HUES64 (cell line): Measurements from ENCODE around the gene HDAC6.

Experiments used
- H3K27ac ChIP-seq: 2 replicates; pipeline ENCODE4 v1.7.0; 2013; ENCODE audit warnings: low read depth, low read length, inconsistent platforms
- H3K27me3 ChIP-seq: 2 replicates; pipeline ENCODE4 v1.6.1; 2013; ENCODE audit warnings: mild to moderate bottlenecking, low read length; ENCODE audit not compliant: insufficient read depth
- H3K36me3 ChIP-seq: 2 replicates; pipeline ENCODE4 v1.6.1; 2013; ENCODE audit warnings: mild to moderate bottlenecking, low read length; ENCODE audit not compliant: insufficient read depth
- H3K4me1 ChIP-seq: 2 replicates; pipeline ENCODE4 v1.6.1; 2013; ENCODE audit warnings: mild to moderate bottlenecking, low read length, moderate library complexity; ENCODE audit not compliant: insufficient read depth
- H3K4me3 ChIP-seq: 2 replicates; pipeline ENCODE4 v1.5.1; 2013; ENCODE audit warnings: mild to moderate bottlenecking, low read length, moderate library complexity
- H3K9ac ChIP-seq: 2 replicates; pipeline ENCODE4 v1.6.1; 2013; ENCODE audit warnings: mild to moderate bottlenecking, low read depth, low read length
- H3K9me3 ChIP-seq: 2 replicates; pipeline ENCODE4 v1.6.1; 2013; ENCODE audit warnings: low read depth, low read length; ENCODE audit not compliant: insufficient read depth
- WGBS: fragments of 150-250, 120-280 bp; methylation state at CpG from one replicate; pipeline ENCODE4 v1.1.7; 2013; ENCODE audit warnings: missing lambda C conversion rate; 5-methylcytosine and 5-hydroxymethylcytosine counted together

Gene HDAC6

DNA sequence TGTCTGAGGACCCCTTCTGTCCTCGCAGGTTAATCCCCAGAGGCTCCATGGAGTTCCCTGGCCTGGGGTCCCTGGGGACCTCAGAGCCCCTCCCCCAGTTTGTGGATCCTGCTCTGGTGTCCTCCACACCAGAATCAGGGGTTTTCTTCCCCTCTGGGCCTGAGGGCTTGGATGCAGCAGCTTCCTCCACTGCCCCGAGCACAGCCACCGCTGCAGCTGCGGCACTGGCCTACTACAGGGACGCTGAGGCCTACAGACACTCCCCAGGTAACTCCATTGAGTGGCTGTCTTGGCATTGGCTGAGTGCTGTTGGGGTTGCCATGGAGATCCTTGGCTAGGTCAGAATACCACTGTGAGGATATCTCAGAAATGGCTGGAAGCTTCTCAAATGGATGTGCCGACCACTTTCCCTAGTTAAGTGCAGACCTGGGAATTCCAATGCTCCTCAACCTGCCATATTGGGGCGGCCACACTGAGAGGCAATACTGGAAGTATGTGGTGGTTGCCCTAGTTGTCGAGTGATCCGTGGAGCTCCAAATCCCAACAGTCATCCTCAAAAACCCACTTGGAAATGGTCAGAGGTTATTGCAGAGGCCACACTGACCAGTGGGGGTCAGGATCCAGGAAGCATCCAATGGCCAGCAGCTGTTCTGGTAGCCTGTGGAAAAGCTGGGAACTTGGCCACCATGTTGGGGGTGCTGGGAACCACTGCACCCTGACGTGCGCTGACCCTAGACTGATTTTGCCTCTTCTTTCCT lies 10.6 kb upstream of the HDAC6 start:
- no peaks in the 10 kb centered on the region for H3K36me3 ChIP-seq
- H3K9me3 ChIP-seq = no peaks in the 10 kb centered on the region
- no peak overlapping the region for H3K27ac ChIP-seq
- H3K4me1 ChIP-seq = no peaks in the 10 kb centered on the region
- H3K4me3 ChIP-seq = no peak overlapping the region
- WGBS = 92% methylated on average over 11 of the region's 11 CpGs
- no peaks in the 10 kb centered on the region for H3K27me3 ChIP-seq
- no peak overlapping the region for H3K9ac ChIP-seq

DNA sequence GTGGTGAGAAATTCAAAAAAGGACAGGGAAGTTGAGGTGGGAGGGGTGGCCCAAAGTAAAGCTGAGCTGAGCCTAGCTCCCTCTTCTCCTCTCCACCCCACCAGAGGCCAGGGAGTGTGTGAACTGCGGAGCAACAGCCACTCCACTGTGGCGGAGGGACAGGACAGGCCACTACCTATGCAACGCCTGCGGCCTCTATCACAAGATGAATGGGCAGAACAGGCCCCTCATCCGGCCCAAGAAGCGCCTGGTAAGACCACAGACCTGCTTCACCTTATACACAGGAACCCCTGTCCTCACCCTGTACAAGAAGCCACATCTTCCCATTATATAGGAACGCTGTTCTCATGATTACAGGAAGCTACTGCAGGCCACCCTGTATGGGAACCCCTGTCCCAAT lies 9.6 kb upstream of the HDAC6 start:
- H3K4me1 ChIP-seq = no peaks in the 10 kb centered on the region
- no peak overlapping the region for H3K9ac ChIP-seq
- no peak overlapping the region for H3K27ac ChIP-seq
- no peaks in the 10 kb centered on the region for H3K27me3 ChIP-seq
- H3K36me3 ChIP-seq = no peaks in the 10 kb centered on the region
- H3K9me3 ChIP-seq = no peaks in the 10 kb centered on the region
- WGBS = 93% methylated on average over 7 of the region's 7 CpGs
- H3K4me3 ChIP-seq = no peak overlapping the region

DNA sequence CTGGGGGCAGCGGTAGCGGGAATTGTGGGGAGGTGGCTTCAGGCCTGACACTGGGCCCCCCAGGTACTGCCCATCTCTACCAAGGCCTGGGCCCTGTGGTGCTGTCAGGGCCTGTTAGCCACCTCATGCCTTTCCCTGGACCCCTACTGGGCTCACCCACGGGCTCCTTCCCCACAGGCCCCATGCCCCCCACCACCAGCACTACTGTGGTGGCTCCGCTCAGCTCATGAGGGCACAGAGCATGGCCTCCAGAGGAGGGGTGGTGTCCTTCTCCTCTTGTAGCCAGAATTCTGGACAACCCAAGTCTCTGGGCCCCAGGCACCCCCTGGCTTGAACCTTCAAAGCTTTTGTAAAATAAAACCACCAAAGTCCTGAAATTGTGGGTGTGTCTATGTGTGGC lies 7.9 kb upstream of the HDAC6 start:
- H3K27me3 ChIP-seq = no peaks in the 10 kb centered on the region
- H3K4me3 ChIP-seq = no peak overlapping the region
- H3K4me1 ChIP-seq = no peaks in the 10 kb centered on the region
- H3K27ac ChIP-seq = no peak overlapping the region
- H3K9me3 ChIP-seq = no peaks in the 10 kb centered on the region
- H3K36me3 ChIP-seq = no peaks in the 10 kb centered on the region
- H3K9ac ChIP-seq = no peak overlapping the region
- 84% methylated on average over 4 of the region's 4 CpGs for WGBS

DNA sequence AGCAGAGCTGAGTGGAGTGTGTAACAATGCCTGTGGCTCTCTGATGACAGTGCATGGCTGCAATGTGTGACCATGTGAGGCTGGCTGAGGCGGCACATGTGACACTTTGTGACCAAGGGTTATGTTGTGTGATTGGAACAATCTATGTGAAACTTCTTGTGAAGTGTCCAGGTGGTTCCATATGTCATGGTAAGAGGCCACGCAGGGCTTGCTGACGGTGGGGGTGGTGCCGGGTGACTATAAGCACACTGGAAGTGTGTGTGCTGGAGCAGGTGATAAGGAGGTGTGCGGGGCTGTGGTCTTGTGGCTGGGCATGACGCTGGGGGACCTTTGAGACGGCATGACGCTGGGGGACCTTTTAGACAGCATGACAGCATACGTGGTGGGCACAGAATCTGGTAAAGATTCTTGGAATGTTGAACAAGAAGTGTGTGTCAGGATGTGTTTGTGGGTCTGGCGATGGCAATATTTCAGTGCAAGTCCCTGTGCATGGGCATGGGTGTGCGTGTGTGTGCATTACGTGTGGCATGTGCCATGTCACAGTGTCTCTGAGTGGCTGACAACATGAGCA lies 7.4 kb upstream of the HDAC6 start:
- no peak overlapping the region for H3K9ac ChIP-seq
- WGBS = 91% methylated on average over 12 of the region's 12 CpGs
- H3K27me3 ChIP-seq = no peaks in the 10 kb centered on the region
- no peaks in the 10 kb centered on the region for H3K4me1 ChIP-seq
- no peak overlapping the region for H3K27ac ChIP-seq
- H3K36me3 ChIP-seq = no peaks in the 10 kb centered on the region
- no peak overlapping the region for H3K4me3 ChIP-seq
- H3K9me3 ChIP-seq = no peaks in the 10 kb centered on the region

DNA sequence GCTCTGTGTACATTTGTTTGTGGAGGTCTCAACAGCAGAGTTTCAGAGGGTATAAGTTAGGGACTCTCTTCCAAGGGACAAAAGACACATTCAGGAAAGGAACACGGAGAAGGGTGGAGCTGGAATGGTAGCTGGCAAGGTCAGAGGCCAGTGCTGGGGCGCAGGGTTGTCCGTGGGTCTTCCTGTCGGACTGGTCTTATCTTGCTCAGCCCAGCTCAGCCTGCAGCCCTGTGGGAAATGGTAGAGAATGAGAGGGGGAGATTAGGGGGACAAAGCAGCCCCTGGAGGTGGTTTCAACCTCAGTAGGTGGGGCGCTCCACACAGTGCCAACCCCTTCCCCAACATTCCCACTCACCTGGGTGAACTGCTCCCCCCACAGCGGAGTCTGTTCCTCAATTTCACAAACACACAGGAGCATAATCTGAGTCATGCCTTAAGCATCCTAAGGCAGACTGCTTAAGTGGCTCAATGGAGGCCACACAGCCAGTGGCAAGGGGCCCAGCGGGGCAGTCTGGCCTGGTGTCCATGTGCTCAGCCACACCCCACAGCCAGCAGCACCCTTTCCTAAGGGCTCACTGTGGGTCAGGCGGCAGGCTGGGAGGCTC lies 6.9 kb upstream of the HDAC6 start:
- no peaks in the 10 kb centered on the region for H3K4me1 ChIP-seq
- H3K4me3 ChIP-seq = no peak overlapping the region
- no peaks in the 10 kb centered on the region for H3K9me3 ChIP-seq
- no peaks in the 10 kb centered on the region for H3K27me3 ChIP-seq
- no peaks in the 10 kb centered on the region for H3K36me3 ChIP-seq
- H3K9ac ChIP-seq = no peak overlapping the region
- H3K27ac ChIP-seq = no peak overlapping the region
- 81% methylated on average over 7 of the region's 8 CpGs for WGBS

DNA sequence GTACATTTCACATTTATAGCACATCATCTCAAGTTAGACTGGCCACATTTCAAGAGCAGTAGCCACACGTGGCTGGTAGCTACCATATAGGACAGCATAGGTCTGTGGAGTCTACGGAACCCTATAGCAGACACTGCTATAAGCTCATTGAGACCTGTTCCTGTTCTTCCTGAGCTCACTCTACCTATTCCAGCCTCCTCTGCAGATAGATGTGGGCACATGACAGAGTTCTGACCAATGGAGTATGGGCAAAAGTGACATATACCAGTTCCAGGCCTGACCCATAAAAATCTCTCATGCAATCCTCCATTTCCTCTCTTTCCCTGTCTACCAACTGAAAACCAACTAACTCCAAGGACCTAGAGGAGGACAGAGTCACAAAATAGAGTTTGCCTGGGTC lies 3.5 kb upstream of the HDAC6 start:
- H3K9me3 ChIP-seq = no peaks in the 10 kb centered on the region
- H3K27me3 ChIP-seq = no peaks in the 10 kb centered on the region
- H3K9ac ChIP-seq = no peak overlapping the region
- 96% methylated on average over 2 of the region's 2 CpGs for WGBS
- H3K36me3 ChIP-seq = 0 out of 2 replicates have a peak, but pooled peaks cover 2% of the 10 kb centered on the region
- H3K4me3 ChIP-seq = no peak overlapping the region
- no peak overlapping the region for H3K27ac ChIP-seq
- no peaks in the 10 kb centered on the region for H3K4me1 ChIP-seq

DNA sequence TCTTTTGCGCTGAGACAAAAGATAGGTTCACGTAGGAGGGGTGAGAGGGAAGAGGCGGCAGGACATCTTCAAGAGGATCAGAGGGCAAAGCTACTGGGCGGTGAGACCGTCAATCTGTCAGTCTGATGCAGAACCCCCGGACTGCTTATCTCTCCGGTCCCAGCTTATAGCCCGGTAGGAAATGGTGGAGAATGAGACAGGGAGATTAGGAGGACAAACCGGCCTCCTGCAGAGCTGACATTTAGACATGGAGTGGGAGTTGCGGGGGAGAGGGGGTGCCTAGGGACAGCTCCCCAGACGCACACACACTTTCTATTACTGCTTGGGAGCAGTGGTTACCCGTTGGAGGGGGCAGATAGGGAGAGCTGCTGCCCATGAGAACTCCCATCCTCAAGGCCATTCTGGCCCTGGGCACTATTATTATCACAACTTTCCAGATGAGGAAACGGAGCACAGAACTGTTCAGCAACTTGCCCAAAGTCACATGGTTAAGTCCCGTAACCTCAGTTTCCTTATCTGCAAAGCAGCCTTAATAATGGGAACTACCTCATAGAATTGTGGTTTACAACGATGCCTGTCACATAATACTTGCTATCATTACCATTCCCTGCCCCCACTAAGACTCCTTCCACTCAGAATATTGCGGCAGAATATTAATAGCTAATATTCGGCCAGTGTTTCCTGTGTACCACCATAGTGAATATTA lies 1.1 kb upstream of the HDAC6 start:
- H3K27ac ChIP-seq = peak overlapping the region; percentile 97
- H3K4me1 ChIP-seq = no peaks in the 10 kb centered on the region
- peaks cover 21% of the 10 kb centered on the region for H3K36me3 ChIP-seq
- peak overlapping the region; percentile 89 for H3K4me3 ChIP-seq
- WGBS = 37% methylated on average over 15 of the region's 17 CpGs
- H3K9ac ChIP-seq = peak overlapping the region; percentile 98
- no peaks in the 10 kb centered on the region for H3K27me3 ChIP-seq
- no peaks in the 10 kb centered on the region for H3K9me3 ChIP-seq

DNA sequence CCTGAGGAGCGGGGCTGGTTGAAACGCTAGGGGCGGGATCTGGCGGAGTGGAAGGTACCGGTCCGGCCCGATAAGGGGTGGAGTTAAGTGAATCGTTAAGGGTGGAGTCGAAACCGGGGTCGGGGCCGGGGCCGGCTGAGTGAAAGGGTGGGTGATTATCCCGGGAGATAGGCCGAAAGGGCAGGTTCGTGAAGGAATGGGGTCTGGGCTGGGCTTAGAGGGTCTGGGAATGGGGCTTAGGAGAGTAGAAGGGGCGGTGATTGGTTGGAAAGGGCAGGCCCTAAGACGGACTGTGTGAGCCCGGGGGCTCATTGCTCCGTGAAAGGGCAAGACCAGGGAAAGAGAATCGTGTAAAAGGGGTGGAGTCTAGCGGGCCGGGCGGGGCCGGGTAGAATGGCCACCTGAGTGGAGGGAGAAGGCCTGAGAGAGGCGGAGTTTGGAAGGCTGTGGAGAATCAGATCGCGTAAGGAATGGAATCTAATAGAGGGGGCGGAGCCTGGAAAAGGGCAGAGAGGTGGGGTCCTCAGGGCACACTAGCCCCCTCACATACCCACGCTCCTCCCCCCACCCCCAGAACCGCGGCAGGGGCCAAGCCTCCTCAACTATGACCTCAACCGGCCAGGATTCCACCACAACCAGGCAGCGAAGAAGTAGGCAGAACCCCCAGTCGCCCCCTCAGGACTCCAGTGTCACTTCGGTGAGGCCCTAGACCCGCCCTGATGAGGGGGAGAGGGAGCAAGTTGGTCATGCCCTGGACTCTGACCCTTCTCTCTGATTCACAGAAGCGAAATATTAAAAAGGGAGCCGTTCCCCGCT lies 430 bp downstream of the HDAC6 start:
- Histone ChIP-seq H3K36me3 (peaks cover 30% of the 10 kb centered on the region), H3K9ac (peak overlapping the region; percentile 90), H3K4me3 (peak overlapping the region; percentile 83), H3K9me3 (no peaks in the 10 kb centered on the region), H3K4me1 (no peaks in the 10 kb centered on the region), H3K27me3 (no peaks in the 10 kb centered on the region), H3K27ac (peak overlapping the region; percentile 96)
- 5% methylated on average over 35 of the region's 40 CpGs for WGBS

DNA sequence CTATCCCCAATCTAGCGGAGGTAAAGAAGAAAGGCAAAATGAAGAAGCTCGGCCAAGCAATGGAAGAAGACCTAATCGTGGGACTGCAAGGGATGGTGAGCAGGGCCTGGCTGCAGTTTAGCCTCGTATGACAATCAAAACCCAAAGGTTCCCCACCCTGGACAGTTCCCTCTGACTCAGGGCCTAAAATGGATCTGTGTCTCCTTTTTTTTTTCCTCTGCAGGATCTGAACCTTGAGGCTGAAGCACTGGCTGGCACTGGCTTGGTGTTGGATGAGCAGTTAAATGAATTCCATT lies 986 bp downstream of the HDAC6 start:
- Histone ChIP-seq H3K4me3 (peak overlapping the region; percentile 83), H3K36me3 (peaks cover 30% of the 10 kb centered on the region), H3K9me3 (no peaks in the 10 kb centered on the region), H3K27me3 (no peaks in the 10 kb centered on the region), H3K9ac (peak overlapping the region; percentile 90), H3K4me1 (no peaks in the 10 kb centered on the region), H3K27ac (peak overlapping the region; percentile 96; the same call in 1 of the 2 replicates)
- 65% methylated on average over 4 of the region's 4 CpGs for WGBS

DNA sequence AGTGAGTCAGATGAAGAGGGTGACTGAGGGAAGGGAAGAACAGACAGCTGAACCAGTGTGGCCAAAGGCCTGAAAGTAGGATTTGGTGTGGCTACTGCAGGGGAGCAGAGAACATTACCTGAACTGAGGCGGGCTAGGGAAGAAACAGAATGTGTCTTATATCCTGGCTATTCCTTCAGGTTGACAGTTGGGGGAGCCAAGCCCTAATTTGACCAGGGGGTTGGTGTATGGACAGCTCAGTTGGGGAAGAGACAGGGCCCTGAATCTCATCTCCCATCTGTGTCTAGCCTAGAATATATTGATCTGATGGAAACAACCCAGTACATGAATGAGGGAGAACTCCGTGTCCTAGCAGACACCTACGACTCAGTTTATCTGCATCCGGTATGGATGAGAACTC lies 4.2 kb downstream of the HDAC6 start:
- peaks cover 30% of the 10 kb centered on the region for H3K36me3 ChIP-seq
- no peak overlapping the region for H3K4me3 ChIP-seq
- no peaks in the 10 kb centered on the region for H3K27me3 ChIP-seq
- no peak overlapping the region for H3K27ac ChIP-seq
- no peaks in the 10 kb centered on the region for H3K9me3 ChIP-seq
- no peak overlapping the region for H3K9ac ChIP-seq
- 88% methylated on average over 4 of the region's 4 CpGs for WGBS
- H3K4me1 ChIP-seq = no peaks in the 10 kb centered on the region

DNA sequence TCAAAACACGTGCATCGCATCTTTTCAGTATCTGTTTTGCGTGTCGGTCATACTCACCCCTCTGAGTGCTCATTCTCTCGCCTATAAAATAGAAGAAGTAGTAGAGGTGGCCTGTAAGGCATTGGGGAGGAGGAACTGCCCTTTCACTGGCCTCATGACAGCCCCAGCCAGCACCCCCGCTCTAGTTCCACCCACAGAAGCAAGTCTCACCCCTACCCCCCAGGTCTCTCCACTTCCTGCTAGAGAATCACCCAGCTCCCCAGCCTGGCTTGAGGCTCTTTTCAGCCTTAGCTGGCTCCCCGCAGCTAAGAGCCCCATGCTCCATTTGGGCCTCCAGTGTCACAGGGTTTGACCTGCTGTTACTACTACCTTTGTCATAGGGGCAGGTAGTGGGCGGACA lies 11.8 kb downstream of the HDAC6 start:
- Histone ChIP-seq H3K4me1 (no peaks in the 10 kb centered on the region), H3K9me3 (no peaks in the 10 kb centered on the region), H3K9ac (no peak overlapping the region), H3K27me3 (no peaks in the 10 kb centered on the region), H3K4me3 (no peak overlapping the region), H3K36me3 (peaks cover 8% of the 10 kb centered on the region), H3K27ac (no peak overlapping the region)
- WGBS = 96% methylated on average over 8 of the region's 8 CpGs
